ENCODE measurements around the gene AP5Z1. TPM values are rescaled to one million over a fixed set of nuclear protein-coding genes. Genes with fewer than 3 reads are reported as not detected.

AP5Z1 gene
- total RNA-seq, 4 donors from 2014 or later: 36.6 to 111 (median 44.5) TPM

- Histone ChIP-seq H3K9me3 (no peaks in the 10 kb centered on the region), H3K36me3 (no peaks in the 10 kb centered on the region), H3K27ac (no peak overlapping the region), H3K27me3 (no peaks in the 10 kb centered on the region), H3K4me1 (no peaks in the 10 kb centered on the region), H3K4me3 (no peak overlapping the region)
- intact Hi-C loops (cut with DNase I; ENCODE audit: low total_unique reads): no loop called here
- no peak for DNase-seq
- TF ChIP-seq EP300 (IDR thresholded peaks at IDR 0.05; ENCODE audit: low read depth): no peak
- TF ChIP-seq POLR2A (IDR thresholded peaks at IDR 0.05): no peak
- no peak for TF ChIP-seq CTCF (IDR thresholded peaks at IDR 0.05)
- no peak for TF ChIP-seq POLR2AphosphoS5 (IDR thresholded peaks at IDR 0.05)
- 89% methylated on average over 25 of the region's 26 CpGs; no CpG with 5 or more reads in 1 of the 2 donors for WGBS, 2 donors (ENCODE audit: low coverage in 1 of 2)
- in situ Hi-C loops (cut with MboI; ENCODE audit: low pct_ligation_motif_present in 1 of 4, low pct_unique_long_range_greater_than_20kb in 1 of 4, low sequenced_read_pairs in 3 of 4): no loop called here
These were observed 41.1 kb downstream of the AP5Z1 start for GRCh38 chr7:4816419-4817080.

GRCh38 chr7:4817178-4817901 lies 41.9 kb downstream of the AP5Z1 start:
- Histone ChIP-seq H3K27ac (no peak overlapping the region), H3K27me3 (no peaks in the 10 kb centered on the region), H3K9me3 (no peaks in the 10 kb centered on the region), H3K4me3 (no peak overlapping the region), H3K36me3 (no peaks in the 10 kb centered on the region), H3K4me1 (no peaks in the 10 kb centered on the region)
- TF ChIP-seq POLR2AphosphoS5 (IDR thresholded peaks at IDR 0.05) (no peak), POLR2A (IDR thresholded peaks at IDR 0.05) (no peak), EP300 (IDR thresholded peaks at IDR 0.05; ENCODE audit: low read depth) (no peak)
- 88% methylated on average over 35 of the region's 38 CpGs; no CpG with 5 or more reads in 1 of the 2 donors for WGBS, 2 donors (ENCODE audit: low coverage in 1 of 2)
- in situ Hi-C loops (cut with MboI; ENCODE audit: low pct_ligation_motif_present in 1 of 4, low pct_unique_long_range_greater_than_20kb in 1 of 4, low sequenced_read_pairs in 3 of 4) (no loop called here), intact Hi-C loops (cut with DNase I; ENCODE audit: low total_unique reads) (no loop called here)
- DNase-seq: no peak

- TF ChIP-seq POLR2AphosphoS5 (IDR thresholded peaks at IDR 0.05): no peak
- TF ChIP-seq EP300 (IDR thresholded peaks at IDR 0.05; ENCODE audit: low read depth): no peak
- TF ChIP-seq CTCF (IDR thresholded peaks at IDR 0.05): no peak
- no peak for TF ChIP-seq POLR2A (IDR thresholded peaks at IDR 0.05)
- in situ Hi-C loops (cut with MboI; ENCODE audit: low pct_ligation_motif_present in 1 of 4, low pct_unique_long_range_greater_than_20kb in 1 of 4, low sequenced_read_pairs in 3 of 4): no loop called here
- Histone ChIP-seq H3K36me3 (no peaks in the 10 kb centered on the region), H3K4me1 (no peaks in the 10 kb centered on the region), H3K27me3 (no peaks in the 10 kb centered on the region), H3K9me3 (no peaks in the 10 kb centered on the region), H3K27ac (no peak overlapping the region), H3K4me3 (no peak overlapping the region)
- intact Hi-C loops (cut with DNase I; ENCODE audit: low total_unique reads): no loop called here
- DNase-seq: no peak
- WGBS, 2 donors (ENCODE audit: low coverage in 1 of 2): 64% methylated on average over 16 of the region's 32 CpGs; no CpG with 5 or more reads in 1 of the 2 donors
These were observed 42.8 kb downstream of the AP5Z1 start for GRCh38 chr7:4818000-4818794.

- H3K27me3 ChIP-seq: no peaks in the 10 kb centered on the region
- H3K36me3 ChIP-seq: no peaks in the 10 kb centered on the region
- no peak overlapping the region for H3K27ac ChIP-seq
- no peak for DNase-seq
- no peaks in the 10 kb centered on the region for H3K4me1 ChIP-seq
- no peaks in the 10 kb centered on the region for H3K9me3 ChIP-seq
- WGBS, 2 donors (ENCODE audit: low coverage in 1 of 2): 76% methylated on average over 37 of the region's 39 CpGs; no CpG with 5 or more reads in 1 of the 2 donors
- intact Hi-C loops (cut with DNase I; ENCODE audit: low total_unique reads): loop anchor here (5.0 to 10.0 kb wide), 2 partner anchors 68 to 495 kb away; no protein-coding TSS in a partner anchor
- H3K4me3 ChIP-seq: no peak overlapping the region
- TF ChIP-seq POLR2AphosphoS5 (IDR thresholded peaks at IDR 0.05): no peak
- no peak for TF ChIP-seq POLR2A (IDR thresholded peaks at IDR 0.05)
- in situ Hi-C loops (cut with MboI; ENCODE audit: low pct_ligation_motif_present in 1 of 4, low pct_unique_long_range_greater_than_20kb in 1 of 4, low sequenced_read_pairs in 3 of 4): no loop called here
These were observed 44.4 kb downstream of the AP5Z1 start for GRCh38 chr7:4819560-4820404.

Data from transverse colon (tissue), 4 donors.